PFSK-1 (cell line): ENCODE measurements around the gene CTNNA1.

ENCODE experiments used
- FOXP2 ChIP-seq: optimal IDR thresholded peaks from 2 replicates; pipeline ENCODE3; 2011; ENCODE audit warnings: borderline replicate concordance, control low read depth, inconsistent platforms; ENCODE audit not compliant: insufficient read depth; ENCODE audit errors: extremely low read length, extremely low read depth
- POLR2AphosphoS5 ChIP-seq: IDR thresholded peaks from 2 replicates; pipeline ENCODE4 v1.6.1; 2012; ENCODE audit warnings: low read depth, mild to moderate bottlenecking, control low read depth, low read length, moderate library complexity
- REST ChIP-seq, 2 experiments: IDR thresholded peaks; 2 replicates each; pipeline versions ENCODE4 v1.6.1 to v1.8.0; 2011 to 2012; ENCODE audit warnings: low read depth in 2 of 2, low read length in 2 of 2, control low read depth in 1 of 2, inconsistent platforms in 1 of 2, mild to moderate bottlenecking in 1 of 2, moderate library complexity in 1 of 2; ENCODE audit not compliant: insufficient read depth in 1 of 2
- SIN3A ChIP-seq: IDR thresholded peaks from 2 replicates; pipeline ENCODE4 v1.6.1; 2012; ENCODE audit warnings: mild to moderate bottlenecking, low read length, moderate library complexity, borderline replicate concordance; ENCODE audit not compliant: insufficient read depth
- TAF1 ChIP-seq: IDR thresholded peaks from 2 replicates; pipeline ENCODE4 v1.6.1; 2012; ENCODE audit warnings: low read length, control low read depth, borderline replicate concordance; ENCODE audit not compliant: insufficient read depth

Gene CTNNA1

GRCh38 chr5:138947780-138948179 lies 194.6 kb downstream of the CTNNA1 start:
- no peak for TF ChIP-seq SIN3A
- no peak for TF ChIP-seq TAF1
- no peak for TF ChIP-seq POLR2AphosphoS5
- no peak for TF ChIP-seq FOXP2
- no peak for TF ChIP-seq REST (IDR thresholded peaks at IDR 0.05; ENCODE audit: insufficient read depth in 1 of 2, low read depth in 2 of 2, low read length in 2 of 2)

- no peak for TF ChIP-seq TAF1
- no peak for TF ChIP-seq POLR2AphosphoS5
- no peak for TF ChIP-seq SIN3A
These were observed 195.4 kb downstream of the CTNNA1 start for GRCh38 chr5:138948471-138949222.

- TF ChIP-seq POLR2AphosphoS5 (no peak), REST (IDR thresholded peaks at IDR 0.05; ENCODE audit: insufficient read depth in 1 of 2, low read depth in 2 of 2, low read length in 2 of 2) (no peak), SIN3A (no peak), TAF1 (no peak), FOXP2 (no peak)
These were observed 196.0 kb downstream of the CTNNA1 start for GRCh38 chr5:138949223-138949574.

GRCh38 chr5:138949988-138950387 lies 196.8 kb downstream of the CTNNA1 start:
- no peak for TF ChIP-seq REST (IDR thresholded peaks at IDR 0.05; ENCODE audit: insufficient read depth in 1 of 2, low read depth in 2 of 2, low read length in 2 of 2)
- no peak for TF ChIP-seq FOXP2
- no peak for TF ChIP-seq TAF1
- TF ChIP-seq POLR2AphosphoS5: no peak
- no peak for TF ChIP-seq SIN3A

GRCh38 chr5:138950421-138951031 lies 197.3 kb downstream of the CTNNA1 start:
- no peak for TF ChIP-seq SIN3A

- TF ChIP-seq TAF1: no peak
- no peak for TF ChIP-seq FOXP2
- no peak for TF ChIP-seq REST (IDR thresholded peaks at IDR 0.05; ENCODE audit: insufficient read depth in 1 of 2, low read depth in 2 of 2, low read length in 2 of 2)
- no peak for TF ChIP-seq SIN3A
- no peak for TF ChIP-seq POLR2AphosphoS5
These were observed 198.1 kb downstream of the CTNNA1 start for GRCh38 chr5:138951091-138951985.
